Measurements from ENCODE around the gene HS1BP3. TPM values are rescaled to one million over a fixed set of nuclear protein-coding genes. Genes with fewer than 3 reads are reported as not detected.
A peak's percentile ranks its signal among the peaks of the same experiment; 100 is the strongest.

Gene HS1BP3
- total RNA-seq, 1 donor from 2014 or later = 37.9 TPM

DNA sequence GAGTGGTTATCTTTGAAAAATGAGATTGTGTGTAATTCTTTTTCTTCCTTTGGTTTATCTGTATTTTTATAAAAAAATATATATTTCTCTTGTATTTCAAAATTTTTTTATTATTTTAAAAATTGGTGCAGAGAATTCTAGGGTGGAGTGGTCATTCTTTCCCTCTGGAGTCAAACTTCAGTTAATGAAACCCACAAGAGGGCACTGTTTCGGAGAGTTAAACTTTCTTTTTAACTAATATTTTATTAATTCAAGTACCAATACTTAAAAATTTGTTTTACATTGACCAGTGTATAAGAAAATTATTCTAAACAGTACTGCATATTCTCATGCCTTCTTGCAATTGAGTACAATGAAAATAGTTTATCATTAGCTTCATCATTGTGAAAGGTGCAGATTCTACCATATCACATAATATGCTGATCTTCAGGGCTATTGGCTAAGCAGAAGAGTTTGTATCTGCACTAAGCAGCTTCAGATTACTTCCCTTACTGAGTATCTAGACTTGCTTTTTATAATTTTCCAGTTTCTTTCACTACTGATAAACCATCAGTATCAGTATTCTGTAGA is 50.1 kb downstream of the HS1BP3 start:
- no peak for DNase-seq (ENCODE audit: low spot score)

- no peak for DNase-seq (ENCODE audit: low spot score)
These were observed 50.9 kb downstream of the HS1BP3 start for GRCh38 chr2:20599861-20600461.

DNA sequence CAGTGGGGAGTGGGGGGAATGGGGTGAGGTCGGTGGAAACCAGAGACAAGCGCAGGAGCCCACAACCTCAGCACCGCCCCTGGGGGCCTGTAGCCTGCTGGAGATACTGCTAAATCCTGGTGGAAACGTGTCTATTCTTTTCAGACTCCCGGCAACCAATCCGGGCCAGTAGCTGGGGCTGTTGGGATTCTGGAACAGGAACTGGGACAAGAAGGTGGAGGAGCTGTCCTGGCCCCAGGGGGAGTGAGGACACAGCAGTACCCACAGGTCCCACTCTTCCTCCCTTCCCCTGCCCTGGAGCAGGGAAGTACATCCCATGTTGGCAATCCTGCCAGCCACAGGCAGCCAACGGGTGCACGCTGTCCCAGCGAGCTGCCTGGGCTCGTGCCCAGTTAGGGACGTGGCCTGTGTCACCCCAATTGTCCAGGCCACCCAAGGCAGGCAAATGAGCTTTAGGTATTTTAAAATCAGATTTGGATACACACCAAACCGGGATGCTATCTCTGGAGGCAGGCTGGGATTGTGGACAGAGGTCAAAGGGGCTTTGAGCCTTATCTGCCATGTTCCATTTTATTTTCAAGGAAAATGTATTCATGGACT is 51.8 kb downstream of the HS1BP3 start:
- DNase-seq (ENCODE audit: low spot score) = no peak

- DNase-seq (ENCODE audit: low spot score) = no peak
These were observed 53.1 kb downstream of the HS1BP3 start for GRCh38 chr2:20597860-20598183.

DNA sequence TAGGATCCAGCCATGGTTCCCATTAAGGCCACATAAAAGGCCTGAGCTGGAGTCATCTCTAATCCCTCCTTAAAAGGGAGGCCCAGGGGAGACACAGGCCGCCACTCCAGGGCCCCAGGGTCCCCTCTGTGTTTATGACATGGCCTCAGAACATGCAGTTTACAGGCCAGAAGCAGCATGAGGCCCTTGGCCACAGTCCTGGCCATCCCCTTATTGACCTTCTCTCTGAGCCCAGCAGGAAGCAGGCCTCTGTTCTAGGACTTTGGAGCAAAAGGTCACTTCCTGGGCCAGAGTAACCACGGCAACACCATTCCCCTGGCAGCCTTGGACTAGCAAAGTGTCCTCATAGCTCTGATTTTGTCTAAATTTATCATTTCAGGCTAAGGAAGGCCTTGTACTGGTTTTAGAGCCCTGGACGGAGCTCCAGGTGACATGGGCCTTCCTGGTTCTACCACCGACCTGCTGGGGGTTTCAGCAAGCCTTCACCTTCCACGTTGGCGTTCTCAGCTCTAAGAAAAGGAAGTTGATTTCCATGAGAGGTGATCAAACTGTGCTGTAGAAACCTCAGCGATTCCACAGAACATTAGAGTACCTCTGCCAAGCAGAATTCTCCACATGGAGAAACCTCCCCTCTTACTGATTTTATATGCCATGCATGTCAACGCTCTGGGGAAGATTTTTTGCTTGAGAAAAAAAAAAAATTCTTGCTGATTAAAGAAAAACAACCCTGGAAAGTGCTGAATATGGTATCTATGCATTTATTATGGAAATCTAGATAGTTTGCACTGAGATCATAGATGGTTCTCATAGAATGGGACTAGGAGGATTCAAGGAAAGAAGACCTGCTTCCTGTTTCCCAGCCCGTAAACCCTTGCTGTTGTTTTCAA is 53.7 kb downstream of the HS1BP3 start:
- peak; percentile 79 for DNase-seq (ENCODE audit: low spot score)

DNA sequence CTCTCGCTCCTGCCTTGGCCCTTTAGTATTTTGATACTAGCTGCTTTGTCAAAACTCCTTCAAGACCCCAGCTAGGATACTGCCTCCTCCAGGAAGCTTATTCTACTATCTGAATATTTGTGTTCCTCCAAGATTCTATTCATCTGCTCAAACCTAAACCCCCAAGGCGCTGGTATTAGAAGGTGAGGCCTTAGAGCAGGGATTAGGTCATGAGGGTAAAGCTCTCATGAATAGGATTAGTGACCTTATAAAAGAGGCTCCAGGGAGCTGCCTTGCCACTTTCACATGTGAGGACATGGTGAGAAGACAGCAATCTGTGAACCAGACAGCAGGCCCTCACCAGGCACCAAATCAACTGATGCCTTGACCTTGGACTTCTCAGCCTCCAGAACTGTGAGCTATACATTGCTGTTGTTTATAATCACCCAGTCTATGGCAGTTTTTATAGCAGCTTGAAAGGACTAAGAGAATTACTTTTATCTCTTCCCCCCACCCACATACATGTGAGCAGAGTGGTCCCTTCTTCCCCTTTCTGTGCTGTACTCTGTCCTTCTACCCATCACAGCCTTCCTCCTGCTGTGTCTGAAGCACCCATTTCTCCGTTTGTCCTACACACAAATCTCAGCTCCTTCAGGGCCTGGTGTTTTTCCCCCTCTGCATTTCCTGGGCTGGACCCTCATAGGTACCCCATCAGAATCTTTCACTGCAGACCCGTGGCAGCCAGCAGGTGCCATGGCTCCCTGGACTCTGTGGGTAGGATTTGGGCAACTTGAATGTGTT is 54.5 kb downstream of the HS1BP3 start:
- DNase-seq (ENCODE audit: low spot score) = no peak

GRCh38 chr2:20595439-20596192 is 55.3 kb downstream of the HS1BP3 start:
- no peak for DNase-seq (ENCODE audit: low spot score)

DNA sequence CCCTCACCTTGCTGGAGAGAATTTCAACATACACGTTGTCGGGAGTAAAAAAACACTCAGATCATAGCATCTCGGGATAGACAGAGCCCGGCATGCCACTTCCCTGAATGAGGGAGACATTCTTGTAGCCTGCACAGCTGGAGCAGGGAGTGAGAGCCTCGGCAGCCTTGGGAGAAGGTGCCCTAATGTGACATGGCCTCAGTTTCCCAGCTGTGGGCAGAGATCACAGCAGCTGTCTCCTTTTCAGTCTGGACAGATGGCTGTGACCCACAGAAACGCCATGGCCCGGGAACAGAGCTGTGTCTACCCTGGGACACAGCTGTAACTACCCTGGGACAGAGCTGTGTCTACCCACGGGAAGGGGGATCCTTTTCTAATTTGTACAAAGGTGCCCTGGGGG is 55.9 kb downstream of the HS1BP3 start:
- DNase-seq (ENCODE audit: low spot score) = no peak

- no peak for DNase-seq (ENCODE audit: low spot score)
These were observed 56.7 kb downstream of the HS1BP3 start for GRCh38 chr2:20594048-20594750.

DNA sequence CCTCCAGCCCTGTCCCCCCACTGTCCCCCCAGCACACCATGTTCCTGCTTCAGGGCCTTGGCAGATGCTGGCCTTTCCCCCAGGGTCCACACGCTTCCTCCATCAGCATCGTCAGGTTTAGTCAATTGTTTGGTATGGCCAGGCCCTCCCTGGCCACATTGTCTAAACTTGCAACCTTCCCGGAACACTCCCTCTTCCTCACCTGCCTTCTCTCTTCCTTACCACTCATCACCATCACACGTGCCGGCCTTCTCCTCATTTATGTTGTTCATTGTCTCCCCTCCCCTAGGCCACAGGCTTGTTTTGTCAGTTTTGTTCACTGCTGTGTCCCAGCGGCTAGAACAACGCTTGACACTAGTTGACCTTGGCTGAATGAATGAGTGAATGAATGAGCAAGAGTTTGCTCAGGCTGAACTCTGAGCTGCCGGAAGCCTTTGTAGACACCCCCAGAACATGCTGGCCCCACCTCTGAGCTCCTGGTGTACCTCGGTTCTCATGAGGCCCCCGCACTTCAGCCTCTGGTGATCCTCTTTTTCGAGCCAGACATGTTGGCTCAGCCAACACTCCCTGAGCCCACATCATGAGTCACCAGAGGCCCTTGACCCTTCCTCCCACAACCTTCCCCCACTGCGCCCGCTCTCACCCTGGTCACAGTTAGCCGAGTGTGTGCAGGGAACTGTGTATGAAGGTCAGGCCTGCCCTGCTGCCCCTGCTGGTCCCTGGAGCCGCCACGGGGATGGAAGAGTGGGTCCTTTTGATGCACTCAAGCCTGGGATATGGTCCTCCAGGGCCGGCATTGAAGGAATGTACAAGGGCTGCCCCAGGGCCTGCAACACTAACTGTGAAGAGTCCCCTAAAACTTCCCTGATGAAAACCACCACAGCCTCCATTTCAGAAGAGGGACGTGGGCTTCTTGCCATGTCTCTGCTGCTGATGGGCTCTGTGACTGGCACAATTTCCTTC is 57.5 kb downstream of the HS1BP3 start:
- peak; percentile 82 for DNase-seq (ENCODE audit: low spot score)

- DNase-seq (ENCODE audit: low spot score) = no peak
These were observed 58.5 kb downstream of the HS1BP3 start for GRCh38 chr2:20592106-20593071.

- DNase-seq (ENCODE audit: low spot score) = no peak
These were observed 60.0 kb downstream of the HS1BP3 start for GRCh38 chr2:20590704-20591515.

DNA sequence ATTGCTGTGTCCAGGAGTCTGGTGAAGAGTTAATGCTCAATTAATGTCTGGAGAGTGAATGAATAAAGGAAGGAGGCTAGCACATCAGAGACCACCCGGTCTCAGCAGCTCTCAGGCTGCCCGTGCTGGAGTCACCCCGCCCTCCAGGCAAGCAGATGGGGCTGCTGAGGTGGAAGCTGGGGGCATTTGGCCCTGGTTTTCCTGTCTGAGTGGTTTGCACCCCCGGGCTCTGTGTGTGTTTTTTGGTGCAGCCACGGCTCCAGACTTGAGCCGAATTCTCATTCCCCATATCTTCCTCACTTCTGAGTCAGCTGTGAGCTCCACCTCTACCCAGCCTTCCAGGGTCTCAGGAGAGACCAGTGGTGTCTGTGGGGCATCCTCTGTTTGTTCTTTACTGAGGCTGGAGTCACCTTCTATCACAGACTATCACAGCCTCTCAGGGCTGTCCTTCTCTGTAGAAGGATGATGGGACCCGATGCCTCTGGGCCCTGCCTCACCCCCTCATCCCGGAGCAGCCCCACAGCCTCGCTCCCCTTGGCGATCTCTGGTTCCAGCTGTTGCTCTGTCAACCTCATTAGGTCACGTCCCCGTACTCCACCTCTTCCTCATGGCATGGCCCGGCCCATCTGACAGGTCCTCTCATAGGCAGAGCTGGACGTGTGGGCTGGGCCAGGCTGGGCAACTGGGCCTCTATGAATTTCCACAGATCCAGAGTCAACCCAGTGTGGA is 60.8 kb downstream of the HS1BP3 start:
- no peak for DNase-seq (ENCODE audit: low spot score)

- no peak for DNase-seq (ENCODE audit: low spot score)
These were observed 61.7 kb downstream of the HS1BP3 start for GRCh38 chr2:20588918-20589871.

Measured in ureter (tissue), 1 donor.